Measurements from ENCODE around the gene NPB.

Gene NPB

DNA sequence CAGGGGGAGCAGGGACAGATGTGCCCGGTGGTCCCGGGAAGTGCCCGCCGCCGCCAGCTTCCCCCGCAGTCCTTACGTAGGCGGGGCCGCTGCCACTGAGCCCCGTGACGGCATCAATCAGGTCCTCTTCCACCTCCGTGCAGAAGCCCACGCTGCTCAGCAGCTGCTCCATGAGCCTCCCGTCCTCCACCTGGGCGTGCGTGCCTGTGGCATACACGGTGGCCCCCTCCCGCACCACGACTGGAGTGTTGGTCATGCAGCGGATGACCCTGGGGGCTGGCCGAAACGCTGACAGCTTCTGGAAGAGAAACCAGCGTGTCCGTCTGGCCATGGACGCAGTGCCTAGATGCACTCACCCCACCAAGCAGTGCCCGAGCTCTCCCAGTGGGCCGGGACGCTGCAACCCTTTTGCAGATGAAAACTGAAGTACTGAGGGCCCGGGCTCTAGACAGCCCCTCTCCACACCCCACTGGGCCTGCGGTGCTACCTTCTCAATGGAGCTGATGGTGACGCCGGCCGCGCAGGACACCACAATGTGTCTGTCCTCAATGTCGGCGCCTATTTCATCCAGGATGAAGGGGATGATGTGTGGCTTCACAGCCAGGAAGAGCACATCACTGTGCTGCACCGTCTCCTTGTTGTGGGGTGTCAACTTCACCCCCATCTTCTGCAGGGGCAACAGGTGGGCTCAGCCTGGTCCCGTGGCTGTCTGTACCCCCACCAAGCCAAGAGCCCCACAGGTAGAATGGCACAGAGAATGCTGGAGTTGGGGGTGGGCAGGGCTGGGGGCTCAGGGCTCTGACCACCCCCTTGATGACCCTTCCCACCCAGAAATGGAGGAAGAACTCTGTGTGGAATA, 33.0 kb downstream of the NPB start:
- no peak for DNase-seq (ENCODE audit: low read depth)
- TF ChIP-seq, protein P1, sequence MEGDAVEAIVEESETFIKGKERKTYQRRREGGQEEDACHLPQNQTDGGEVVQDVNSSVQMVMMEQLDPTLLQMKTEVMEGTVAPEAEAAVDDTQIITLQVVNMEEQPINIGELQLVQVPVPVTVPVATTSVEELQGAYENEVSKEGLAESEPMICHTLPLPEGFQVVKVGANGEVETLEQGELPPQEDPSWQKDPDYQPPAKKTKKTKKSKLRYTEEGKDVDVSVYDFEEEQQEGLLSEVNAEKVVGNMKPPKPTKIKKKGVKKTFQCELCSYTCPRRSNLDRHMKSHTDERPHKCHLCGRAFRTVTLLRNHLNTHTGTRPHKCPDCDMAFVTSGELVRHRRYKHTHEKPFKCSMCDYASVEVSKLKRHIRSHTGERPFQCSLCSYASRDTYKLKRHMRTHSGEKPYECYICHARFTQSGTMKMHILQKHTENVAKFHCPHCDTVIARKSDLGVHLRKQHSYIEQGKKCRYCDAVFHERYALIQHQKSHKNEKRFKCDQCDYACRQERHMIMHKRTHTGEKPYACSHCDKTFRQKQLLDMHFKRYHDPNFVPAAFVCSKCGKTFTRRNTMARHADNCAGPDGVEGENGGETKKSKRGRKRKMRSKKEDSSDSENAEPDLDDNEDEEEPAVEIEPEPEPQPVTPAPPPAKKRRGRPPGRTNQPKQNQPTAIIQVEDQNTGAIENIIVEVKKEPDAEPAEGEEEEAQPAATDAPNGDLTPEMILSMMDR (IDR thresholded peaks at IDR 0.05; ENCODE audit: low read depth, low read length, missing control alignments) = no peak
- H3K4me3 ChIP-seq (ENCODE audit: low read depth, low read length) = no peak overlapping the region; the same call in 1 of the 2 replicates

DNA sequence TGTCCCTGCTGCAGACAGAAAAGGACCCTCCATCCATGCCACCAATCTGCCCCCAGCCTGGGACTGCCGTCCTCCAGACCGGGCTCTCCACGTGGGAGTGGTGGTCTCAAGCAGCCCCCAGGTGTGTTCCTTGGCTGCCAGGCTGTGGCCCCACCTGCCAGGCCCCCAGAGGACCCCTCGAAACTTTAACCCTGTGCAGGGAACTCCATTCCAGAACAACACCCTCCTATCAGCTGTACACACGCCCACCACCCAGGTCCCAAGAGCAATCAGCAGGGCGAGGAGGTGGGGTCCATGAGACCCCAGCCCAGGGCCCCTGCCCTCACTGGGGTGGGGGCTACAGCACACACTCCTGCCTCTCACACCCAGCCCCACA, 33.7 kb downstream of the NPB start:
- no peak overlapping the region; the same call in none of the 2 replicates for H3K4me3 ChIP-seq (ENCODE audit: low read depth, low read length)
- no peak for DNase-seq (ENCODE audit: low read depth)
- TF ChIP-seq, protein P1 (IDR thresholded peaks at IDR 0.05; ENCODE audit: low read depth, low read length, missing control alignments) = no peak

DNA sequence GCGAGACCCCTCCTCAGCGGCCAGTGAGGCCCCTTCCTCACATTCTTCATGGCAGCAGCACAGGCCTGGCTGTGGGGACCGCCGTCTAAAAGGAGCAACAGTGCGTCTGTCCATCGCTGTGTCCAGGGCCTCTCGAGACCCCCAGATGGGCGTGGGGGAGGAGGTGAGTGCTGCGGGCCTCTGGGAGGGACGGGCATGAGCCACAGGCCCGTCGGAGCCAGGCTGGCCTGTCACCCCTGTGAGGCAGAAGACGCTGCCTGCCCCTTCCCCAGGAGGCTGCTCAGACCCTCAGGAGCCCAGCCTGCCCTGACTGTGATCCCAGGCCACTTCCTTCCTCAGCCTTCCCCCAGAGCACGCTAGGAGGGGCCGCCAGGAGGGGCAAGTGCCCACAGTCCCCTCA, 37.2 kb downstream of the NPB start:
- TF ChIP-seq, protein P1 (IDR thresholded peaks at IDR 0.05; ENCODE audit: low read depth, low read length, missing control alignments) = no peak
- no peak for DNase-seq (ENCODE audit: low read depth)
- no peak overlapping the region for H3K4me3 ChIP-seq (ENCODE audit: low read depth, low read length)

DNA sequence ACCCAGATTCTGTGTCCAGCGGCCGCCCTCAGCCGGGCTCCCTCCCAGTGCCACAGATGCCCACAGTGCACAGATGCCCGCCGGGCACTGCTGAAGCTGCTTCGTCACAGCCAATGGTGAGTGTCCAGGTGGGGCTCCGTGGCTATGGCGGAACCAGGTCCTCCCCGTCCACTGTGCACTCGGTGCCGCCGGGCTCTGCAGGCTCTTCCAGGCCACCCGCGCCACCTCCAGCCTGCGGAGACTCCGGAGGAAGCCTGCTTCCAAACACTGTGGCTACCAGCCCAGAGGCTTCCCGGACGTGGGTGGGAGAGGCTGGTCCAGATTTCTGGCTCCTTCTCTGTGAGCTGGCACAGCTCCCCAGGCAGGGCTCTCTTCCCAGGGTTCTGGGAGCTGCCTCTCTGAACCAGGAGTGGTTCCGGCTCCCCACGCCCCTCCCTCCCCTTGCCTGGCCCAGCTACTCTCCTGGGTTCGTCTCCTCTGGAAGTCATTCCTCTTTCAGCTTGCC, 37.9 kb downstream of the NPB start:
- TF ChIP-seq, protein P1 (IDR thresholded peaks at IDR 0.05; ENCODE audit: low read depth, low read length, missing control alignments) = no peak
- no peak for DNase-seq (ENCODE audit: low read depth)
- H3K4me3 ChIP-seq (ENCODE audit: low read depth, low read length) = no peak overlapping the region

DNA sequence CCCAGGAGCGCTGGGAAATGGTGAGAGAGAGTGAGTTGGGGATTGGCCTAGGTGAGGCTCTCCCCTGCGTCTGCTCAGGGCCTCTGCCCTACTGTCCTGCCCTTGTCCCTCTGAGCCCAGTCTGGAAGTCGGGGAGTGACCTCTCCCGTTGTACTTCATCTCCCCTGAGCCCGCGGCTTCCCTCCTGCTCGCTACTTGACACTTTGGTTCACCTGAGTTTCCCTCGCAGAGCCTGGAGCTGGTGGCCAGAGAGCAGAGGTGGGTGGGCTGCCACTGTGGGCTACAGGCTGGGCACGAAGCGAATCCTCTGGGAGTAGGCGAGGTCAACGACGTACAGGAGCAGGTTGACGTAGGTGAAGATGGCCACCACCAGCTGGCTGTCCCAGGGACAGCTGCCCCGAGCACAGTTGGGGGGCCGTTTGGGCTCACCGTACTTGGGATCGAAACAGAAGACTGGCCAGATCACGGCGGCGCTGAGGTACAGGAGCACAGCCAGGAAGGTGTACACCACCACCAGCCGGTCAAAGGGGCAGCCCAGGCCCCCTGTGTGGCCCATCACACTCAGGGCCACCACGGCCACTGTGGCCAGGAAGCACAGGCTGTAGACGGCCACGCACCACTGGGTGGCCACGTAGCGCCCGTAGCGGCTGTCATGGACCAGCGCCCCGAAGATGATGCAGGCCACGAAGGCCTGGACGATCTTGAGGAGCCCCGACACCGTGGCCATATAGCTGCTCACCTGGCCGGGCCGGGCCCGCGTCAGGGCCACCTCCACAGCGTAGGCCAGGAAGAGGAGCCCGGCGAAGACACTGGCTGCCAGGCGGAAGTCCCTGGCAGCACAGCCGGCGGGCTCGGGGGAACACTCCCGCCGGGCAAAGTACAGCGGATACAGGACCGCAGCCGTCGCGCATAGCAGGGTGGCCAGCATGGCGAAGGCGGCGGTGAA, 38.8 kb downstream of the NPB start:
- TF ChIP-seq, protein P1 (IDR thresholded peaks at IDR 0.05; ENCODE audit: low read depth, low read length, missing control alignments) = no peak
- H3K4me3 ChIP-seq (ENCODE audit: low read depth, low read length) = no peak overlapping the region
- DNase-seq (ENCODE audit: low read depth) = no peak

DNA sequence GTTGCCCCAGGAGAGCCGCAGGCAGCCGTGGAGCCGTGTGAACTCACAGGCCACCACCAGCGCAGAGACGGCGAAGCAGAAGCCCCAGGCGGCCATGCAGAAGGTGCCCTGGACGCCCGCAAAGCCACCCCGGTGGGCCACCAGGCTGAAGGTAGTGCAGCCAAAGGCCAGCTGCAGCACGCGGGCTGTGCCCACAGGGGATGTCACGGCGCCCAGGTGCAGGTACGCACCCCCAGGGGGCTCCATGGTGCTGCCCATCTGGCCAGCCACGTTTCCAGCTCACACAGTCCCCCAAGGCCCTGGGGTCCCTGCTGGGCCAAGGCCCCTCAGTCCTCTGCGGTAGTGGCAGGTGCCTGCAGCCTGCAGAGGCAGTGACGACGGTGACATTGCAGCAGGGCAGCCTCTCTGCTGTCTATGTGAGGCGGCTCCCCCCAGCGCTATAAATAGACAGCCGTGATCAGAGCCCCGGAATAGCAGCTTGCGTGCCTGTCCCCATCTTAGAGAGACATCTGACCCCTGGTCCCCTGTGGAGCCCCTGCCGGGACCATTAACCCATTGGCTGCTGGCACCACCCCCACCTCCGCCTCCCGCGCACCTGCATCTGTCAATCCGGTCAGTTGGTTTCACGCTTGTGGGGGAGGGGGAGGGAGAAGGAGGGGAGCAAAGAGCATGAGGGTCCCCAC, 39.6 kb downstream of the NPB start:
- TF ChIP-seq, protein P1 (IDR thresholded peaks at IDR 0.05; ENCODE audit: low read depth, low read length, missing control alignments) = no peak
- H3K4me3 ChIP-seq (ENCODE audit: low read depth, low read length) = no peak overlapping the region
- DNase-seq (ENCODE audit: low read depth) = no peak
